A673 (cell line): Measurements from ENCODE around the gene EMX1.

Source experiments
- CTCF ChIP-seq: fragments of 300-800, 200-600 bp; sonication (generic); conservative IDR thresholded peaks from 2 replicates; pipeline ENCODE4 v1.5.1; 2017; ENCODE audit warnings: low read depth, mild to moderate bottlenecking, antibody characterized with exemption, low read length, moderate library complexity, mixed read lengths
- EZH2 ChIP-seq: fragments of 200-600 bp; sonication (generic); IDR thresholded peaks from 2 replicates; pipeline ENCODE4 v1.6.1; 2017; ENCODE audit warnings: borderline replicate concordance, low read depth, mild to moderate bottlenecking, mixed read lengths, antibody characterized with exemption, low read length; ENCODE audit not compliant: poor library complexity, severe bottlenecking

DNA sequence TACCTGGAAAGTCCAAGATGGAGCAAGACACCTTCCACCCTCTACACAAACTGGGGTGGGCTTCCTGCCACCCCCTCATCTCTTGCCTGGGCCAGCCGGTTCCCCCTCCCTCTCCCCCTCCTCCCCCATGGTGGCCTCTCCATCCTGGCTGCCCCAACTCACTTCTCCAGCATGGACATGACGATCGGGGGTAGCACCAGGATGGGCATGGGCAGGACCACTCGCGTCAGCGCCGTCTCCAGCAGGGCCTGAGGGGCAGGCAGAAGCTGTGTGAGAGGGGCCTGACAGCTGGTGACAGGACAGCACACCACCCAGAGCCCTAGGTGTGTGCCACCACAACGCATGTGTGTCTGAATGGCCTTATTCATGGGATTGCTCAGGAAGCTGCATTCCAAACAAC is 51.0 kb downstream of the EMX1 start:
- TF ChIP-seq CTCF (no peak), EZH2 (no peak)
